HG03575 (cell line): ENCODE results near the gene EPOP.
"Not testable (repeated sequence)": the region's sequence is repeated elsewhere in the genome, so short reads cannot be mapped to it uniquely, and the experiment has no call there.

Source experiments
- ATAC-seq: cut with Tn5 transposase; IDR thresholded peaks from one replicate; pipeline ENCODE4 v1.9.1; 2021; ENCODE audit not compliant: unreplicated experiment, insufficient number of reproducible peaks, low FRiP score; ENCODE audit errors: extremely low read depth

Gene EPOP

DNA sequence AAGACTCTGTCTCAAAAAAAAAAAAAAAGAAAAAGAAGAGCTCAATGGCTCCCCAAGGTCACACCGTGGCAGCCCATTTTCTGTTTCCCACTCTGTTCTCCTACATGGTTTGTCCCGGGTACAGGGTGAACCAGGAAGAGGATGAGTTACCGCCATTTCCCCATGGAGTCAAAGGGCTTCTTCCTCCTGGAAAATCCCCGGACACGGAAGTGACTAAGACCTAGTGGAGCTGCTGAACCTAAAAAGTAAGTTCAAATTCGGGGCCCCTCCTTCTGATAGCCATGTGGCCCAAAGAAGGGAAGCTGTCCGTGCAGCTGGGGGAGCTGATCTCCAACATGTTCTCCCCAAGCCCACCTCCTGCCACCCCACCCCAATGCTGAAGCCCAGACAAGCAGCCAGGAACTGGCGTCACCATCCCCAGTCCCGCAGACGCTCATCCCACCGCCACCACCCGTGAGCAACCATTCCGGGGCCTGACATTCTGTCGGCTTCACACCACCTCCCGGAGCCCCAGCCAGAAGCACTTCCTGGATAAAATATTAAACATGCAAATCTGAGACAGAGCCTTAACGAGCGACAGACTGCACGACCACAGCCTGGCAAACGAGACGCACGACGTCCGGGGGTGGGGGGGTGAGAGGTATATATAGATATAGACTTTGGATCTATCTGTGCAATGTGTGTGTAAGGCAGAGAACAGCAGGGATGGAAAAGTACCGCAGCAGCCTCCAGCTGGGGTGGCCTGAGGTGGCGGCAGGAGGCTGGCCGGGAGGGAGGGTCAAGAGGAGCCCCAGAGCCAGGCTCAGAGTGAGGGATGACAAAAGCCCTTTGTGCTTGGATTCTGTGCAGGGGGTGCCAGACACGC is 17.6 kb downstream of the EPOP start:
- no peak for ATAC-seq

DNA sequence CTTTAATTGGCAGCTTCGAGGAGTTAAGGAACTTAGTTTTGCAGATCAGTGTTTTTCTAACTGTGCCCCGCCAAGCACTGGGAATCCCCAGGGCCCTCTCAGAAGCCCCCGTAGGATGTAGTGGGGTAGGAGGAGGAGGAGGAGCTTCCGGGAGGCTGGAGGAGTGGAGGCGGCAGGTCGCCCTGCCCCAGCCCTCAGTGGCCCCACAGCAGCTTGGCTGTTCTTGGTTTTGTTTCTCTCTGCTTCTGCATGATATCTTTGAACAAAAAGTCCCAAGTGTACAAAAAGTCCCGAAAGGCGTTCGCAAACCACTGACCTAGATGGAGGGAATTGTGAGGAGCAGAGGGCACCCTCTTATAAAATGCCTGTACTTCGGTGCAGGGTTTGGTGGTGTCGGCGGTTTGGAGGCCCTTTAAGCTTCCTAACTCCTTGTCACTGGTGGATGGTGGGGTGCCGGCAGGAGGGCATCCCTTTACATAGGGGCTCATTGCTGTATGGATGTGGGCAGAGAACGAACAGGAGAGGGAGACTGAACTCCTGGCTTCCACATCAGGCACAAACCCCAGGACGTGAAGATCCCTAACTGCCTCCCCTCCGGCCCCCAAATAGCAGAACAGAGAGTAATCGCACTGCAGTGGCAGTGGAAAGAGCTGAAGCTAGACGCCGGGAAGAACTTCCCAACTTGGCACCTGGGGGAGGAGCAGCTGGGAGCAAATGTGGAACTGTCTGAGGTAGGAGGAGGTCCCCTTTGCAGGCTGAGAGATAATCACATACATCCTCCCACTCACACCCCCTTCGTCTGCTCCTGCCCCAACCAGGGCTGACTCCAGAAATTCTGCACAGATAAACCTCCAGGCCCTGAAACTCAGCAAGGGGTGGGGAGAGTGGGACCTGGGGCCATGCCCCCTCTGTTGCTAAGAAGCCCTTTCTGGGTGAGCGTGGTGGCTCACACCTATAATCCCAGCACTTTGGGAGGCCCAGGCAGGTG is 20.1 kb downstream of the EPOP start:
- ATAC-seq = no peak

DNA sequence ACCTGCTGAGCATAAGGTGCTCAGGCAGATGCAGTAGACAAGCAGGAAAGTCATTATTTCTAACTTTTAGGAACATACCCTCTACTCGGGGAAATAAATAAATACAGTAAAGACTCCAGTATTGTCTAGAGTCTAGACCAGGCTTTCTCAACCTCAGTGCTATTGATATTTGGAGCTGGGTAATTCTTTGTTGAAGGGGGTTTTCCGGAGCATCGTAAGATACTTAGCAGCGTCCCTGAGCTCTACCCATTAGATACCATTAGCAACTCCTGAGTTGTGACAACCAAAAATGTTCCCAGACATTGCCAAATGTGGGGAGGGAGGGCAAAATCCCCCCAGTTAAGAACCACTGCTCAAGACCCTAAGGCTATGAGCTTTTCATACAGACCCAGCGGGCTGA is 21.1 kb downstream of the EPOP start:
- no peak for ATAC-seq

DNA sequence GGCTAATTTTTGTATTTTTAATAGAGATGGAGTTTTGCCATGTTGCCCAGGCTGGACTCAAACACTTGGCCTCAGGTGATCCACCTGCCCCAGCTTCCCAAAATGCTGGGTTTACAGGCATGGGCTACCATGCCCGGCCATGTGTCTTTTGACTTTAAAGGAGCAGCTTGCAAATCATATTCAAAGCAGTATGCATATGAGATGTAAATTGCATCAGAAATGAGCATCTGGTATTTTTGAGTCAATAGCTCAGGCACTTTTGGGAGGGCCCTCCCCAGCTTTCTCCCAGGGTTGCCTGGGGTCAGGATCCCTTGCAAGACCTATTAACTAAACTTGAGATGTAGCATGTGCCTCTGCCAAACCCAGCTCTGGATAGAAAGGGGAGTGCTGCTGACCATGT is 21.5 kb downstream of the EPOP start:
- ATAC-seq = no peak

DNA sequence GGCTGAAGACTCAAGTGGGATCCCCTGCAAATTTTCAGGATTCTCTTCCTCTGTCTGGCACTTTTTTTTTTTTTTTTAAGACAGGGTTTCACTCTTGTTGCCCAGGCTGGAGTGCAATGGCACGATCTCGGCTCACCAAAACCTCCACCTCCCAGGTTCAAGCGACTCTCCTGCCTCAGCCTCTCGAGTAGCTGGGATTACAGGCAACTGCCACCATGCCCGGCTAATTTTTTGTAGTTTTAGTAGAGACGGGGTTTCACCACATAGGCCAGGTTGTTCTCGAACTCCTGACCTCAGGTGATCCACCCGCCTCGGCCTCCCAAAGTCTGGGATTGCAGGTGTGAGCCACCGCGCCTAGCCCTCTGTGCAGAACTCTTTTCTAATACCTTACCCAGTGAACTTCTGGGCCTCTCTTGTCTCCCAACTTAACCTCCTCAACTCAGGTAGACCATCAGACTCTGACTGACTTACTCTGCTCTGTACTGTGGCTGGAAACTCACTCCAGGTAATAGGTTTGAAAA is 24.0 kb downstream of the EPOP start:
- not testable (repeated sequence) for ATAC-seq

DNA sequence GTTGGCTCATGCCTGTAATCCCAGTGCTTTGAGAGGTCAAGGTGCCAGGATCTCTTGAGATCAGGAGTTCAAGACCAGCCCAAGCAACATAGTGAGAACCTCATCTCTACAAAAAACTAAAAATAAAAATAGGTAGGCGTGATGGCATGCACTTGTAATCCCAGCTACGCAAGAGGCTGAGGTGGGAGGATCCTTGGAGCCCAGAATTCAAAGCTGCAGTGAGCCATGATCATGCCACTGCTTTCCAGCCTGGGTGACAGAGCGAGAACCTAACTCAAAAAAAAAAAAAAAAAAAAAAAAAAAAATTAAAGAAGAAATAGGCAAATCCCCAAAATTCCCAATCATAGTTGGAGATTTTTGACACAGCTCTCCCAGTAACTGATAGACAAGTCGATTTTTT is 36.8 kb downstream of the EPOP start:
- ATAC-seq = no peak

DNA sequence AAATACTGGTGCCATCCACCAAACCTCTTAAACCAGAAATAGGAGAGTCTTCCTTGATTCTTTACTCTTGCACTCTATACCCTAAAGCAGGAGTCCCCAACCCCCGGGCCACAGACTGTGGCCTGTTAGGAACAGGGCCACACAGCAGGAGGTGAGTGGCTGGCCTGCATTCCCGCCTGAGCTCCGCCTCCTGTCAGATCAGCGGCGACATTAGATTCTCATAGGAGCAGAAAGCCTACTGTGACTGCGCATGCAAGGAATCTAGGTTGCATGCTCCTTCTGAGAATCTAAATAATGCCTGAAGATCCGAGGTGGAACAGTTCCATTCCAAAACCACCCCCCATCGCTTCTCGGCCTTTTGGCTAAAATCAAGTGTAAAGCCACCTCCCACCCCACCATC is 38.7 kb downstream of the EPOP start:
- no peak for ATAC-seq

DNA sequence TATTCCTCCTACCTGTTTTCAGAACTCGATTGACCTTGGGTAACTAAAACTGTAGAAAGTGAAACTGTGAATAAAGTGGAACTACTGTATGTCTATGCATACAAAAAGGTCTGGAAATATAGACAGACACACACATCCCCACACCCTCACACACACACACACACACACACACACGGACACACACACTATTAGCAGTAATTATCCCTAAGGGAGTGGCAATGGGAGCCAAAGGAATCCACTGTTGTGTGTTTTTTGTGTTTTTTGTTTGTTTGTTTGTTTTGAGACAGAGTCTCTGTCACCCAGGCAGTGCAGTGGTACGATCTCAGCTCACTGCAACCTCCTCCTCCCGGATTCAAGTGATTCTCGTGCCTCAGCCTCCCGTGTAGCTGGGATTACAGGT is 42.4 kb downstream of the EPOP start:
- ATAC-seq = no peak

DNA sequence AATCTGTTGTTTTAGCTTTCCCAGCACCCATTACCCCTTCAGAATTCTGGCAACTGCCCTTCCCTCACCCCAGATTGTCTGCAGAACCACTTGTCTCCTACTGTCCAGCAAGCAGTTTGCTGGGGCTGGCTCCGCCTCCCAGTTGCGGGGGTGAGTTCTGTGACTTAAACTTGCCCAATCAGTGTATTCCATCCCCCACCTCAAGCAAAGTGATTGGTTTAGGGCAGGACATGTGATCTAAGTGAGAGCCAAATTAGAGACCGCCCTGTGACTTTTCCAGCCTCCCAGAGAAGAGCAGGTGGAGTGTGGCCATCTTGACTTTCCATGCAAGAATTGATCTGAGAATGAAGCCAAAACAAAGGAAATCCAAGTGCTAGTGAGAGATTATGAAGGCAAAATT is 46.3 kb downstream of the EPOP start:
- no peak for ATAC-seq

DNA sequence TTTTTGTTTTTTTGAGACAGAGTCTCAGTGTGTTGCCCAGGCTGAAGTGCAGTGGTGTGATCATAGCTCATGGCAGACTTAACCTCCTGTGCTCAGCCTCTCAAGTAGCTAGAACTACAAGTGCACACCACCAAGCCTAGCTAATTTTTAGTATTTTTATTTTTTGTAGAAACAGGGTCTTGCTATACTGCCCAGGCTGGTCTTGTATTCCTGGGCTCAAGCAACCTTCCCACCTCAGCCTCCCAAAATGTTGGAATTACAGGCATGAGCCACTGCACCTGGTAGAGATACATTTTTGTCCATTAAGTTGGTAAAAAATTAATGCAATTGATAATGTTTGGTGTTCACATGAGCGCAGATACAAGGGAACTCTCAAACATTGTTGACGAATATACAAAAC is 46.8 kb downstream of the EPOP start:
- ATAC-seq = no peak

DNA sequence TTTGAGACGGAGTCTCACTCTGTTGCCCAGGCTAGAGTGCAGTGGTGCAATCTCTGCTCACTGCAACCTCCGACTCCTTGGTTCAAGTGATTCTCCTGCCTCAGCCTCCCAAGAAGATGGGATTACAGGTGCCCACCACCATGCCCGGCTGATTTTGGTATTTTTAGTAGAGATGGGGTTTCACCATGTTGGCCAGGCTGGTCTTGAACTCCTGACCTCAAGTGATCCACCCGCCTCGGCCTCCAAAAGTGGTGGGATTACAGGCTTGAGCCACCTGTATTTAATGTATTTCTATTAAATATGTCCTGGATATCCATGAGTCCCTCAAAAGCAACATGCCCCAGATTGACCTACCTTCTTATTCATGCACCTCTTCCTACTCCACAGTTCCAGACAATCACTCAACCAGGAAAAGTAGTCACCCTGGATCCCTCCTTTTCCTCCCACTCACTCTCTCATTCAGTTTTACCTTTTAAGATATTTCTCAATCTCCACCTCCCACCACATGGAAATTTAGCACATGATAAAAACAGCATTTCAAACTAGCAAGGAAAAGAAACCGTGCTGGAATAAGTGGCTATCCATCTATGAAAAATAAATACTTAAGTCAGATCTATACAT is 48.0 kb downstream of the EPOP start:
- not testable (repeated sequence) for ATAC-seq

DNA sequence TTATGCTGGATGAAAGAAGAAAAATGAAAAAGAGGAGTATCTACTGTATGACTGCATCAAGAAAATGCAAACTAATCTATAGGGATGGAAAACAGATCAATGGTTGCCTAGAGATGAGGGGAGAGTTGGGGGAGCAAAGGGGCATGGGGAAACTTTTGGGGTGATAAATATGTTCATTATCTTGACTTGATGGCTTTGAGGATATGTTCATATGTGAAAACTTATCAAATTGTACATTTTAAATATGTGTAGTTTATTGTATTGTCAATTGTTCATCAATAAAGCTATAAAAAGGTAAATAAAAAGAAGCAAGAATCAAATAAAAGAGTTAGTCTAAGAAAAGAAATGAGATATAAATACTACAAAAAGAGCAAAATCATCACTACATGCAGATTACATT is 49.3 kb downstream of the EPOP start:
- no peak for ATAC-seq

DNA sequence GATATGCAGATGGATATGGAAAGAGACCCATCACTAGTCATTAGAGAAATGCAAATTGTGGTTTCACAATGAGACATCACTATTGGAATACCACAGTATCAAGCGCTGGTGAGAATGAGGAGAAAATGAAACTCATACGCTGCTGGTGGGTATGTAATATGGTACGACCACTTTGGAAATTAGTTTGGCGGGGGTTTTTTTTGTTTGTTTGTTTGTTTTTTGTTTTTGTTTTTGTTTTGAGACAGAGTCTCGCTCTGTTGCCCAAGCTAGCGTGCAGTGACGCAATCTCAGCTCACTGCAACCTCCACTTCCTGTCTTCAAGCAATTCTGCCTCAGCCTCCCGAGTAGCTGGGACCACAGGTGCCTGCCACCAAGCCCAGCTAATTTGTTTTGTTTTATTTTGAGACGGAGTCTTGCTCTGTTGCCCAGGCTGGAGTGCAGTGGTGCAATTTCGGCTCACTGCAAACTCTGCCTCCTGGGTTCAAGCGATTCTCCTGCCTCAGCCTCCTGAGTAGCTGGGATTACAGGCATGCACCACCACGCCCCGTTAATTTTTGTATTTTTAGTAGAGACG is 49.9 kb downstream of the EPOP start:
- not testable (repeated sequence) for ATAC-seq
